Caco-2 (cell line): ENCODE measurements around the gene FTCD. TPM values are rescaled to one million over a fixed set of nuclear protein-coding genes. Genes with fewer than 3 reads are reported as not detected.

Source experiments
- BruUV-seq: library from RNA; stranded (reverse); fragments of 400-500 nt; replicated peaks from 2 replicates; lab custom pipeline; 2021; lab: Mats Ljungman, UMichigan
- CTCF ChIA-PET: fragments of 300-600 bp; sonication (Branson Sonifier 250); formaldehyde crosslinking; loops from one replicate; lab custom pipeline; 2022; ENCODE audit warnings: antibody characterized with exemption; lab: Charles Lee
- POLR2A ChIA-PET: fragments of 300-600 bp; sonication (Branson Sonifier 250); formaldehyde crosslinking; loops from one replicate; lab custom pipeline; 2022; ENCODE audit warnings: antibody characterized with exemption; lab: Charles Lee
- DNase-seq, 2 experiments: peaks; one replicate each; pipeline versions ENCODE4 v3.0.0 to v3.0.0-alpha.2; 2020 to 2022
- H3K27me3 ChIP-seq: replicated peaks from 2 replicates; pipeline ENCODE4 v1.6.0; 2011; ENCODE audit warnings: low read length; ENCODE audit not compliant: control insufficient read depth, insufficient read depth
- H3K36me3 ChIP-seq: 2 replicates; pipeline ENCODE4 v1.5.1; 2011; ENCODE audit warnings: low read length; ENCODE audit not compliant: control insufficient read depth, insufficient read depth
- H3K4me1 ChIP-seq: fragments of 250-450 bp; sonication (Bioruptor Pico); 2 replicates; pipeline ENCODE4 v1.5.1; 2020; ENCODE audit warnings: mild to moderate bottlenecking
- H3K4me3 ChIP-seq: 2 replicates; pipeline ENCODE4 v1.5.1; 2011; ENCODE audit warnings: low read depth, mild to moderate bottlenecking, control low read depth, low read length
- H3K9me3 ChIP-seq: fragments of 250-450 bp; sonication (Bioruptor Pico); 2 replicates; pipeline ENCODE4 v1.5.1; 2020; ENCODE audit warnings: mild to moderate bottlenecking, moderate library complexity
- H3K27ac Mint-ChIP-seq: one replicate; pipeline ENCODE4 v1.8.0; 2022; ENCODE audit warnings: mixed read lengths; ENCODE audit not compliant: unreplicated experiment
- H3K27me3 Mint-ChIP-seq: one replicate; pipeline ENCODE4 v1.8.0; 2022; ENCODE audit warnings: mixed read lengths; ENCODE audit not compliant: insufficient read depth, unreplicated experiment
- H3K36me3 Mint-ChIP-seq: one replicate; pipeline ENCODE4 v1.8.0; 2022; ENCODE audit warnings: mild to moderate bottlenecking, mixed read lengths; ENCODE audit not compliant: insufficient read depth, unreplicated experiment
- H3K4me1 Mint-ChIP-seq: one replicate; pipeline ENCODE4 v1.8.0; 2022; ENCODE audit warnings: low read depth, mixed read lengths; ENCODE audit not compliant: unreplicated experiment
- H3K4me3 Mint-ChIP-seq: one replicate; pipeline ENCODE4 v1.8.0; 2022; ENCODE audit warnings: mild to moderate bottlenecking, moderate library complexity, mixed read lengths; ENCODE audit not compliant: unreplicated experiment
- H3K9me3 Mint-ChIP-seq: one replicate; pipeline ENCODE4 v1.8.0; 2022; ENCODE audit warnings: mixed read lengths; ENCODE audit not compliant: unreplicated experiment
- intact Hi-C: fragments of 100-400 bp; cut with micrococcal nuclease; formaldehyde crosslinking; loops from one replicate; pipeline ENCODE4 v1.10.0; 2022; ENCODE audit not compliant: unreplicated experiment
- total RNA-seq: library from RNA; stranded (reverse); gene quantifications from 2 replicates; pipeline ENCODE4 v1.2.3, GENCODE V29; 2022
- TF ChIP-seq, protein P1 (sequence below), 2 experiments: fragments of 200-600 bp in 1 of 2; IDR thresholded peaks; 1 replicate in 1 of 2; 2 replicates in 1 of 2; pipeline versions ENCODE4 v1.5.1 to v1.8.0; 2011 to 2022; ENCODE audit warnings: antibody characterized with exemption in 1 of 2, control low read depth in 1 of 2, inconsistent platforms in 1 of 2, low read depth in 1 of 2, low read length in 1 of 2, mild to moderate bottlenecking in 1 of 2, moderate library complexity in 1 of 2; ENCODE audit not compliant: insufficient read depth in 1 of 2, severe bottlenecking in 1 of 2, unreplicated experiment in 1 of 2

Gene FTCD
- total RNA-seq, 1 experiment from 2014 or later, result 3.5 TPM

DNA sequence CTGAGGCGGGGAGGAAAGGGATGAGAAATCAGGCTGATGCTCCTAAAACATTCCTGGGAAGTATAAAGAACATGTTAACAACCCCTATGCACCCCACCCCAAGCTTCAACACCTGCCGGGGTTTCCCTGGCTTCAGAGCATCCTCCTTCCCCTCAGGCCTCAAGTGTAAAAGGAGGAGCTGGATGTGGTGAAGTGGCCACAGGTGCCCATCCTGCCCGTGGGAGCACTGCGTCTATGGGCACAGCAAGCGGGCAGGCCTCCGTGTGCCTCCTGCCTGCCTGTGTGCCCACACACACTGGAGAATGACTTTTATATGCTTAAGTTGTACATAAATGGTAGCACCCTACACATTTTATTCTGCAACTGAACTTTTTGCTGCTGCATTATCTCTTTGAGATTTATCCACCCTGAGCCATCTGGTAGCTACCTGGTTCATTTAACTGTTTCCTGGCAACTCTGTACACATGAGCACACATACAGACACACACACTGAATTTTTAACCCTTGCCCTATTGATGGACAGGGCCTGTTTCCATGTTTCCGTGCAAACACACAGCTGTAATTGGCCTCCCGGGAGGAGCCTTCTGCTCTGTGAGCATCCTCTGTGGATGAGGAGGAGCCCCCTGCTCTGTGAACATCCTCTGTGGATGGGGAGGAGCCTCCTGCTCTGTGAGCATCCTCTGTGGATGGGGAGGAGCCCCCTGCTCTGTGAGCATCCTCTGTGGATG is 13.4 kb upstream of the FTCD start:
- no peaks in the 10 kb centered on the region; the same call in 1 of the 2 replicates for H3K27me3 ChIP-seq
- TF ChIP-seq, protein P1, sequence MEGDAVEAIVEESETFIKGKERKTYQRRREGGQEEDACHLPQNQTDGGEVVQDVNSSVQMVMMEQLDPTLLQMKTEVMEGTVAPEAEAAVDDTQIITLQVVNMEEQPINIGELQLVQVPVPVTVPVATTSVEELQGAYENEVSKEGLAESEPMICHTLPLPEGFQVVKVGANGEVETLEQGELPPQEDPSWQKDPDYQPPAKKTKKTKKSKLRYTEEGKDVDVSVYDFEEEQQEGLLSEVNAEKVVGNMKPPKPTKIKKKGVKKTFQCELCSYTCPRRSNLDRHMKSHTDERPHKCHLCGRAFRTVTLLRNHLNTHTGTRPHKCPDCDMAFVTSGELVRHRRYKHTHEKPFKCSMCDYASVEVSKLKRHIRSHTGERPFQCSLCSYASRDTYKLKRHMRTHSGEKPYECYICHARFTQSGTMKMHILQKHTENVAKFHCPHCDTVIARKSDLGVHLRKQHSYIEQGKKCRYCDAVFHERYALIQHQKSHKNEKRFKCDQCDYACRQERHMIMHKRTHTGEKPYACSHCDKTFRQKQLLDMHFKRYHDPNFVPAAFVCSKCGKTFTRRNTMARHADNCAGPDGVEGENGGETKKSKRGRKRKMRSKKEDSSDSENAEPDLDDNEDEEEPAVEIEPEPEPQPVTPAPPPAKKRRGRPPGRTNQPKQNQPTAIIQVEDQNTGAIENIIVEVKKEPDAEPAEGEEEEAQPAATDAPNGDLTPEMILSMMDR (IDR thresholded peaks at IDR 0.05; ENCODE audit: insufficient read depth in 1 of 2, low read depth in 1 of 2, low read length in 1 of 2, severe bottlenecking in 1 of 2, unreplicated experiment in 1 of 2), result no peak
- H3K36me3 Mint-ChIP-seq, result no peaks in the 10 kb centered on the region
- peaks cover 7% of the 10 kb centered on the region; the same call in 1 of the 2 replicates for H3K4me1 ChIP-seq
- H3K27me3 Mint-ChIP-seq, result peaks cover 4% of the 10 kb centered on the region
- H3K4me3 ChIP-seq, result no peak overlapping the region
- H3K4me3 Mint-ChIP-seq, result no peak overlapping the region
- H3K9me3 Mint-ChIP-seq, result no peaks in the 10 kb centered on the region
- intact Hi-C loops, result no loop called here
- no peak overlapping the region for H3K27ac Mint-ChIP-seq
- no TSS peak for BruUV-seq
- ChIA-PET POLR2A (no interaction called here), CTCF (no interaction called here)
- no peaks in the 10 kb centered on the region for H3K36me3 ChIP-seq
- H3K4me1 Mint-ChIP-seq, result peaks cover 10% of the 10 kb centered on the region
- H3K9me3 ChIP-seq, result no peaks in the 10 kb centered on the region
- no peak for DNase-seq

DNA sequence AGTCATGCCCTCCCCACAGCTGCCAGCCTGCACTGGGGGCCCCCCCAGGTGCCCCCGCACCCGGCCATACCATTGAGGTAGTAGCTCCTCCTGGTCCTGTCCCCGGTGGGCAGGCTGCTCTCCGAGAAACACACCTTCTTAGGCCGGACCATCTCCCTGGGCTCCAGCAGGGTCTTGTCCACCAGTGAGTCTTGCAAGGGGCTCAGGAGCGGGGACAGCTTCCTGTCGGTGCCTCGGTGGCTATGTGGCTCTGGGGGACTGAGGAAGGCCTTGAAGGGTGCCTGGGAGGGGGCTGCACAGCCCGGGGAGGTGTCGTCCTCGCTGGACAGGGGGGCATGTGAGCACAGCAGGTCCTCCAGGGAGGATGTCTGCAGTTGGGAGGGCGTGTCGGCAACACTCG is 12.9 kb upstream of the FTCD start:
- DNase-seq, result no peak

DNA sequence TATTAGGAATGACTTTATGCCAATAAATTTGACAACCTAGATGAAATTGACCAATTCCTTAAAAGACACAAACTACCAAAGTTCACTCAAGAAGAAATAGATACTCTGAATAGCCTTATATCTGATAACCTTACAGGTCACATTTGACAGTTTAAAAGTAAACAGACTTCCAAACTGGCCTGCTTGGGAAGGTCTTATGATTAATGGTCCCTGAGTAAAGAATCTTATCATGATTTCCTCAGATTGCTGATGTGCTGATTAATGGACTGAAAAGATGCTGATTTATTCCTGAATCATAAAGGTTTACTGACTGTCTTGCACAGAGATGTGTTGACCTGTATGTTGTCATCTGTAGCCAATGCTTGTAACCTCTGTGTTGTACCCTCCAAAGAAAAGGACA is 9.7 kb upstream of the FTCD start:
- no TSS peak for BruUV-seq
- H3K4me1 Mint-ChIP-seq, result peaks cover 10% of the 10 kb centered on the region
- no peaks in the 10 kb centered on the region; the same call in 1 of the 2 replicates for H3K27me3 ChIP-seq
- H3K36me3 Mint-ChIP-seq, result peaks cover 25% of the 10 kb centered on the region
- H3K27me3 Mint-ChIP-seq, result no peaks in the 10 kb centered on the region
- POLR2A ChIA-PET, result no interaction called here
- peaks cover 7% of the 10 kb centered on the region; the same call in 1 of the 2 replicates for H3K4me1 ChIP-seq
- H3K4me3 ChIP-seq, result no peak overlapping the region
- intact Hi-C loops, result no loop called here
- no peak overlapping the region for H3K4me3 Mint-ChIP-seq
- TF ChIP-seq, protein P1 (IDR thresholded peaks at IDR 0.05; ENCODE audit: insufficient read depth in 1 of 2, low read depth in 1 of 2, low read length in 1 of 2, severe bottlenecking in 1 of 2, unreplicated experiment in 1 of 2), result no peak
- H3K27ac Mint-ChIP-seq, result no peak overlapping the region
- DNase-seq, result no peak
- CTCF ChIA-PET, result interaction anchor here (0.7 kb wide), 1 partner anchor 21 kb away, joined by 3 read pairs; no protein-coding TSS in a partner anchor
- H3K36me3 ChIP-seq, result no peaks in the 10 kb centered on the region
- H3K9me3 ChIP-seq, result peaks cover 6% of the 10 kb centered on the region; the same call in 1 of the 2 replicates
- no peaks in the 10 kb centered on the region for H3K9me3 Mint-ChIP-seq

More for the DNA sequence above, 12.9 kb upstream of the FTCD start:
- Histone ChIP-seq H3K4me1 (peaks cover 7% of the 10 kb centered on the region; the same call in 1 of the 2 replicates), H3K27me3 (no peaks in the 10 kb centered on the region; the same call in 1 of the 2 replicates), H3K9me3 (no peaks in the 10 kb centered on the region), H3K36me3 (no peaks in the 10 kb centered on the region), H3K4me3 (no peak overlapping the region)
- Mint-ChIP-seq H3K36me3 (peaks cover 4% of the 10 kb centered on the region), H3K27me3 (peaks cover 4% of the 10 kb centered on the region), H3K4me1 (peaks cover 10% of the 10 kb centered on the region), H3K27ac (no peak overlapping the region), H3K9me3 (no peaks in the 10 kb centered on the region), H3K4me3 (no peak overlapping the region)
- CTCF ChIA-PET, result no interaction called here
- no TSS peak for BruUV-seq
- TF ChIP-seq, protein P1 (IDR thresholded peaks at IDR 0.05; ENCODE audit: insufficient read depth in 1 of 2, low read depth in 1 of 2, low read length in 1 of 2, severe bottlenecking in 1 of 2, unreplicated experiment in 1 of 2), result no peak
- POLR2A ChIA-PET, result no interaction called here
- intact Hi-C loops, result no loop called here
